HCT116 (cell line): ENCODE results near the gene SYNPO2L.

Experiments used
- EZH2phosphoT487 ChIP-seq: fragments of 200-600 bp; IDR thresholded peaks from 2 replicates; pipeline ENCODE4 v1.6.1; 2018; ENCODE audit warnings: antibody characterized with exemption, borderline replicate concordance
- POLR2A ChIP-seq: IDR thresholded peaks from 2 replicates; pipeline ENCODE4 v1.7.0; 2011; ENCODE audit warnings: borderline replicate concordance; ENCODE audit not compliant: insufficient read depth, insufficient read length; ENCODE audit errors: extremely low read depth
- RAD21 ChIP-seq: IDR thresholded peaks from 2 replicates; pipeline ENCODE4 v1.6.1; 2012; ENCODE audit warnings: low read depth, mild to moderate bottlenecking
- TF ChIP-seq, protein P1 (sequence below), 3 experiments: fragments of 200-600 bp in 1 of 3; sonication (generic) in 1 of 3; IDR thresholded peaks in 2 of 3; conservative IDR thresholded peaks in 1 of 3; 2 replicates each; pipeline ENCODE4 v1.5.1; 2012 to 2017; ENCODE audit warnings: low read depth in 2 of 3, low read length in 2 of 3, antibody characterized with exemption in 1 of 3, borderline replicate concordance in 1 of 3, control low read depth in 1 of 3, mild to moderate bottlenecking in 1 of 3, mixed read lengths in 1 of 3, mixed run types in 1 of 3, moderate library complexity in 1 of 3; ENCODE audit not compliant: insufficient read depth in 1 of 3
- TF ChIP-seq, protein P2 (sequence below): IDR thresholded peaks from 2 replicates; pipeline ENCODE4 v1.6.1; 2012

DNA sequence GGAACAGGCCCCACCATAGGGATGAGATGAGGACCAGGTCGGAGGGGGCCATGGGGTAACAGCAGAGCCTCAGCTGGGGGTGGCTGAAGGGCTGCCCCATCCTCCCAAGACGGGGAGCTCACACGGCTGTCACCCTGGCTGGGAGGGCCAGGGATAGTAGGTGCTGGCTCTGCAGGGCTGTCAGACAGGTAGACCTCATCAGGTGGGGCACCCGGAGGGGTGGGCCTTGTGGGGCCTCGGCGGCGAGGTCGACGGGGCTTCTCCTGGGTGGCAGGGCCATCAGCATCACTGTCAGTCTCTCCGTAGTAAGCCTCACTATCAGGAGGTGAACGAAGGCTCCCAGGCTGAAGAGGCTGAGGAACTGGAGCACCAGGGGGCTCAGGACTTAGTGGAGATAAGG lies 2.6 kb downstream of the SYNPO2L start:
- TF ChIP-seq EZH2phosphoT487 = no peak
- TF ChIP-seq, protein P1, sequence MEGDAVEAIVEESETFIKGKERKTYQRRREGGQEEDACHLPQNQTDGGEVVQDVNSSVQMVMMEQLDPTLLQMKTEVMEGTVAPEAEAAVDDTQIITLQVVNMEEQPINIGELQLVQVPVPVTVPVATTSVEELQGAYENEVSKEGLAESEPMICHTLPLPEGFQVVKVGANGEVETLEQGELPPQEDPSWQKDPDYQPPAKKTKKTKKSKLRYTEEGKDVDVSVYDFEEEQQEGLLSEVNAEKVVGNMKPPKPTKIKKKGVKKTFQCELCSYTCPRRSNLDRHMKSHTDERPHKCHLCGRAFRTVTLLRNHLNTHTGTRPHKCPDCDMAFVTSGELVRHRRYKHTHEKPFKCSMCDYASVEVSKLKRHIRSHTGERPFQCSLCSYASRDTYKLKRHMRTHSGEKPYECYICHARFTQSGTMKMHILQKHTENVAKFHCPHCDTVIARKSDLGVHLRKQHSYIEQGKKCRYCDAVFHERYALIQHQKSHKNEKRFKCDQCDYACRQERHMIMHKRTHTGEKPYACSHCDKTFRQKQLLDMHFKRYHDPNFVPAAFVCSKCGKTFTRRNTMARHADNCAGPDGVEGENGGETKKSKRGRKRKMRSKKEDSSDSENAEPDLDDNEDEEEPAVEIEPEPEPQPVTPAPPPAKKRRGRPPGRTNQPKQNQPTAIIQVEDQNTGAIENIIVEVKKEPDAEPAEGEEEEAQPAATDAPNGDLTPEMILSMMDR (IDR thresholded peaks at IDR 0.05 in 2 of 3, conservative IDR thresholded peaks at IDR 0.05 in 1 of 3; ENCODE audit: borderline replicate concordance in 1 of 3, insufficient read depth in 1 of 3, low read depth in 2 of 3, low read length in 2 of 3) = no peak
- TF ChIP-seq, protein P2, sequence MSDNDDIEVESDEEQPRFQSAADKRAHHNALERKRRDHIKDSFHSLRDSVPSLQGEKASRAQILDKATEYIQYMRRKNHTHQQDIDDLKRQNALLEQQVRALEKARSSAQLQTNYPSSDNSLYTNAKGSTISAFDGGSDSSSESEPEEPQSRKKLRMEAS = no peak
- no peak for TF ChIP-seq POLR2A
- TF ChIP-seq RAD21 = no peak
